Ureter (tissue), 1 donor: ENCODE measurements around the gene PHETA1. TPM values are rescaled to one million over a fixed set of nuclear protein-coding genes. Genes with fewer than 3 reads are reported as not detected.
"Not testable (repeated sequence)": the region's sequence is repeated elsewhere in the genome, so short reads cannot be mapped to it uniquely, and the experiment has no call there.

Experiments
- DNase-seq: peaks from one replicate; pipeline ENCODE4 v3.0.0-alpha.2; 2020; ENCODE audit warnings: low spot score
- total RNA-seq: library from RNA; stranded (reverse); gene quantifications from one replicate; pipeline ENCODE4 v1.2.4, GENCODE V29; 2023
- donor health status: DM: yes; HTN: yes; CAD: no.

Gene PHETA1
- total RNA-seq, 1 donor from 2014 or later = 7.5 TPM

DNA sequence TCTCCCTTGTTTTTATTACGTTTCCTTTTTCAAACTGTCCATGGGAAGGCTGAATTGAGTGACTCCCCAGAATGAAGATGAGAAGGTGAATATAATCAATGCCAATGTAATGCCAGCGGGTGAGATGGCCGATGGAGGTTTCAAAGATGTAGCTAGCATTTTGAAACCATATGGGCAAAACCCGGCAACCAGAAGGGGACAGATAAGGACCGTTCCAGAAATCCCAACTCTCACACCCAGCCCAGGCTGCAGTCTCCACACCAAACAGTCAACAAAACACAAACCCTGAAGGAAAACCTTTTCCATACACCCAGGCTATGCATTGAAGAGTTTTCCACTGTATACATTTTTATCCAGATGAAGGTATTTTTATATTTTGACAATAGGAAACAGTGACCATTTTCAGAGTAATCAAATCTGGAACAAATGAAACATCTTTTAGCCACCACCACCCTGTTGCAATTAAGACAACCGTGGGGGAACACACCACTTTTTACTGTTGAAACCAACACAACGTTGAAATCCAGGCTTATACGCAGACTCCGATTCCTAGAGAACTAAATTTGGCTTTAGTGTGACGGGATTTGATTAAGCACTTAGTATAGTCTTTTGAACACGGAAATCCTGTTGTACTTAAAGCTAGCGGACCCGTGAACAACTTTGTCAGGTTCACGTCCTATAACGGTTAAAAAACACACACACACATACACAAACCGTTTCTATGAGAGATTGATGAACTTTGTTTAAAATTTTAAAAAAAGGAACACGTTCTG, 19.0 kb downstream of the PHETA1 start:
- DNase-seq = no peak

DNA sequence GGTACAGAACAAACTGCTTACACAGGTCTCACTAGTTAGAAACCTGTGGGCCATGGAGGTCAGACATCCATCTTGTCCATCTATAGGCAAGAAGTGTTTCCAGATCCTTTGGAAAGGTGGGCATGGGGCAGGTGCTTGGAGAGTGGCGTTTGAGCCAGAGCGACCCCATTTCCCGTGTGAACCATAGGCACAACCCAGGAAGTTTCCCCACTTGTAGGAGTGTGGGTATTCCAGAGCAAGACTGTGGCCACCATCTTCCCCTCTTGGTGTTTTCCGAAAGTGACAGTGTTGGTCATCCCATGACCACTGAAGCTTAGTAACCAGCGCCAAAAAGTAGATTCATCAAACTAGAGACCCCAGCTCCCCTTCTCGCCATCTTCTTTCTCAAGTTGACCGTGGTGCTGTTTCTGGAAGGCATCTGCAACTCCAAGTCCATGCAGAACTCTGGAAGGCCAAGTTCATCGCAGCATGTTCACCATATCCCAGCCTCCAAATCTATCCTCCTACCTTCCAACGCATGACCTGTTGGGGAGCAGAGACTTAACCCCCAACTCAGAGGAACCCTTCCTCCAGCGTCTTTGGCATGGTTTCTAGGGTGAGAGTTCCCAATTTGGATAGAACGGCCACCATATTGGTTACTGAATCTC, 19.7 kb downstream of the PHETA1 start:
- no peak for DNase-seq

DNA sequence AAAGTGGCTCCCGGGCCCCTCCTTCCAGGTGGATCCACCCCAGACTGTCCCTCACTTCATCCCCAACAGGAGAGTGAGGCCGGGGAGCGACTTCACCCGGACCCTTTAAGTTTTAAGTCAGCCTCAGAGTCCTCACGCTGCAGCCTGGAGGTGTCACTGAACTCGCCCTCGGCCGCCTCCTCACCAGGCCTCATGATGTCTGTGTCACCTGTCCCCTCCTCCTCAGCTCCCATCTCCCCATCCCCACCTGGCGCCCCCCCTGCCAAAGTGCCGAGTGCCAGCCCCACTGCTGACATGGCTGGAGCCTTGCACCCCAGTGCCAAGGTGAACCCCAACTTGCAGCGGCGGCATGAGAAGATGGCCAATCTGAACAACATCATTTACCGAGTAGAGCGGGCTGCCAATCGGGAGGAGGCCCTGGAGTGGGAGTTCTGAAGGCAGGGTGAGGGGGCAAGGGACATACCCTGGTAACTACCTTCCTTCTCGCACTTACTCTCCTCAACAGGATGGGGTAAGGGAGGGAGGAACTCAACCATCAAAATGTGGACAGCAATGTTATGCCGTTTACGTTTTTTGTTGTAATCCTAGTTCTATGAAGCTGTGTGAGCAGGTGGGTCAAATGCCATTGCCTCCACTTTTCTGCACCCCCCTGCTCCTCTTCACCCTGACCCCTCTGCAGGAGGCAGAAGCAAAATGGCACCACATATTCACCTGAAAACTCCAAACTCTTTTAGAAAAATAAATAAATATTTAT, 20.8 kb downstream of the PHETA1 start:
- no peak for DNase-seq

DNA sequence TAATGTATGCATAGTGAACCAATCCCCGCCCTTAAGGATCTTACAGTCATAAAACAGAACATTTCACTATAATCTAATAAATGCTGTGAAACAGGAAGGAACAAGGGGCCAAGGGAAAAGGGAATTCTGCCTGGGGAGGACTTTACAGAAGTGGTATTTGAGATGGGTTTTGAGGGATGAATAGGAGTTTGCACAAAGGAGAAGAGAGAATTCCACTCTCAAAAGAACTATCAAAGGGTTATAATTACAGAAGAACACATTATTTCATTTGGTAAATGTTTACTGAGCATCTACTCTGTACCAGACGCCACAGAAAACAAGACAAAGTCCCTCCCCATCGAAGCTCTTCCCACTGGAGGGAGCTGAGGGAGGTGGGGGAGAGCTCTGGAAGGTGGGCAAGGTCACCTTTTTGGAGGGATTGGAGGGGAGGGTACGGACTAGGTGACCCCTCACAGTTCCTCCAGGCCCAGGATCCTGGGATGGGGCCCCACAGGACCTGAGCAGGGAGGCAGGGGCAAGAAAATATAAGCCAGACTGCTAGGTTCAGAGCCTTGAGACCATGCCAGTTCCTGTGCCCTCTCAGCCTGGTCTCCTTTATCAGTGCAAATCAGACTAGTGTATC, 24.5 kb downstream of the PHETA1 start:
- no peak for DNase-seq

DNA sequence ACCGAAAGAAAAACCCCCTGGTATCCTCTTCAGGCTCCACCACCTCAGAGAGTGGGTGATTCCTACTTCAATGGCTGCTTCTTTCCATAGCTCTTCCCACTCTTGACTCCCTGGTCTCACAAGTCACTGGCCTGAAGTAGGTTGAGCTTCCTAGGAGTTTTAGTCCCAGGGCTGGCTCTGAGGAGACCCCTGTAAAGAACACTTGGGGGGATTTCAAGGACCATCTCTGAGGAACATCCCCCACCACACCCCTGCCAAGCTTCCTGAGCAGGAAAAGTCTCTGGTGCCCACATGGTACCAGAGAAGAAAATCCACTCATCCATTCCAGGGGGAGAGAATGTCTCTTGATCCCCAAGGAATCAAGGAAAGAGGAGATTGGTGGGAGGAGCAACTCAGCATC, 25.7 kb downstream of the PHETA1 start:
- DNase-seq = no peak

DNA sequence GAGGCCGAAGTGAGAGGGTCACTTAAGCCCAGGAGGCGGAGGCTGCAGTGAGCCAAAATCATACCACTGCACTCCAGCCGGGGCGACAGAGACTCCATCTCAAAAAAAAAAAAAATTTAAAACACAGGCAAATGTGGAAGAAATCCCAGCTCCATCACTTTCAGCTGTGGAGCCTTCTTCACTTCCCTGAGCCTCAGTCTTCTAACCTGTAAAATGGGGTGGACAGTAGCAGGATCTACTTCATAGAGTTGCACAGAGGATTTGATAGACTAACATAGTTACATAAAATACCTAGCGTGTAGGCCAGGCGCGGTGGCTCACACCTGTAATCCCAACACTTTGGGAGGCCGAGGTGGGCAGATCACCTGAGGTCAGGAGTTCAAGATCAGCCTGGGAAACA, 26.5 kb downstream of the PHETA1 start:
- no peak for DNase-seq

DNA sequence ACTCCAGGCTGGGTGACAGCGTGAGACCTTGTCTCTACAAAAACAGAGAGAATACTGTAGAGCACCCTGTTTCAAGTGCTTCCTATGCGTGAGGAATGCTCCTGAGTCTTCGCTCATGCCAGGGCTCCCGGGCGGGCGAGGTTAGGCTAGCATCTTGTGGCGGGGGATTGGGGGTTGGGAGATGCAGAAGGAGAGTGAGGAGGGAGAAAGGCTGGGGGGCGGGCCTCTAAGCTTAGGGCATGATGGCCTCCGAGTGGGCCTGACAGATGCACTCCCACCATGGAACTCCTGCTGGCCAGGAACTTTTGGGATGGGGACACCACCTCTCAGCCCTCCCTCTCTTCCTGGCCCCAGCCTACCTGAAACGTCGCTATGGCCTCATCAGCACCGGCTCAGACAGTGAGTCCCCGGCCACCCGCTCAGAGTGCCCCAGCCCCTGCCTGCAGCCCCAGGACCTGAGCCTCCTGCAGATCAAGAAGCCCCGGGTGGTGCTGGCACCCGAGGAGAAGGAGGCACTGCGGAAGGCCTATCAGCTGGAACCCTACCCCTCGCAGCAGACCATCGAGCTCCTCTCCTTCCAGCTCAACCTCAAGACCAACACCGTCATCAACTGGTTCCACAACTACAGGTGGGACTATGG, 27.3 kb downstream of the PHETA1 start:
- DNase-seq = no peak

DNA sequence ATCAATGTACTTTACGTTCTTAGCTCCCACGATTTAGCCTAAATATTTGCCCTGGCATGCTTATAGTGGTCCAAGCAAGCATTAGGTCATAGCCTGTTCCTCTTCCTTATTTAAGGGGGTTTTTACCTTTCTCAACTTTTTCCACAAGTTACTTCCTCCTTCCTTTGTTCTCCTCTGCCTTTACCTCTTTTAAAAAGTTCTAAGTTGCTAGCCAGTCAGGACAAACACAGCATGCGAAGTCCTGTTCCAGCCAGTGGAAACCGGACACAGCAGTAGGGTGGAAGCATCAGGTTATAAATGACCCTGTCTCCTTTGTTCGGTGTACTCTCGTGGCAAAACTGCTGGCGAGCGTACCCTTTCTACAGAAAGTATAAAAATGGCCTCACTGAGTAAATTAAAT, 28.2 kb downstream of the PHETA1 start:
- not testable (repeated sequence) for DNase-seq

DNA sequence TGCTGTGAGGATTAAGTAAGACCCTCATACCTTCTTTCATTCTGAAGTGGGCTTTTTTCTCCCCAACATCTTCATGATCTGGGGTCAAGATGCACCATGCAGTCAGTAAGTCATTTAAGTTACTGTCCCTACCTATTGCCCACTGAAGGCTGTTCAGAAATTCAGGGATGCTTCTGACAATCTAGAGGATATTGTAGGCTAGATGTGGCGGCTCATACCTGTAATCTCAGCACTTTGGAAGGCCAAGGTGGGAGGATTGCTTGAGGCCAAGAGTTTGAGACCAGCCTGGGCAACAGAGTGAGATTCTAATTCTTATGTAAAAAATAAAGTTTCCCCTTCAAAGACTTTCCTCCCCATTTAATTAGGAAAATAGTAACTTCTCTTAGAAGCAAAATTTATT, 28.7 kb downstream of the PHETA1 start:
- no peak for DNase-seq

DNA sequence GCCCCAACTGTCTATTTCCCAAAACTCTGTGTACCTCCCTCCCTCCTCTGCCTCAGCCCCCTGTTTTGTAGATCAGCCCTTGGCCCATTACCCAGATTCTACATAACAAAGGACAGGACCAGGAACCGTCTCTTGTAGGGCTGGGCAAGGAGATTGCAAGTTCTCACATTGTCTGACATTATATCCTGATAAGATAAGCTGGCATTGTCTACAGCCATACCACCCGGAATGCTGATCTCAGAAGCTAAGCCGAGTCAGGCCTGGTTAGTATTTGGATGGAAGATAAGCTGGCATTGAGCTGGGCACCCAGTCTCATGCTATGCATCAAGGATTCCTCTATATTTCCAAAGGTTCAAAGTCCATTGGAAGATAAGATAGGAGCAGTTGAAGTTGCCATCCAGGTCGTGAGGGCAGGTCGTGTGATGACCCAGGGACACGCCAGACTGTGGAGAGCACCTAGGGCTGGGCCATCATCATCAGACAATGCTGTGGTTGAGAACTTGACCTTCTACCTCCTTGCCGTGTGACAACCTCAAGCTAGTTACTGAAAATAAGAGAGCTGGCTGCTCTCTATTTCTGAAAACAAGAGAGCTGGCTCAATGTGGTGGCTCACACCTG, 29.5 kb downstream of the PHETA1 start:
- no peak for DNase-seq

DNA sequence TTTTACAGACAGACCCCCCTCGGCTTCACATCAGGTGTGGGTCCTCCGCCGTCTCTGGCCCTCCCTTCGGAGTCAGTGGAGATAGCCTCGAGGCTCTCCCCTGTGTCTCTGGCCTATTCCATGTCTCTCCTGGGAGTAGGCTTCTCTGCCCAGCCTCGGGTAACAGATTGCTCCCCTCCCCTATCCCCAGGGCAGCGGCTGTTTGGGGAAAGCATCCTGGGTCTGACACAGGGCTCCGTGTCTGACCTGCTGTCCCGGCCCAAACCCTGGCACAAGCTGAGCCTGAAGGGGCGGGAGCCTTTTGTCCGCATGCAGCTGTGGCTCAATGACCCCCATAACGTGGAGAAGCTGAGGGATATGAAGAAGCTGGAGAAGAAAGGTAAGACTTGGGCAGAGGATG, 30.8 kb downstream of the PHETA1 start:
- DNase-seq = no peak

DNA sequence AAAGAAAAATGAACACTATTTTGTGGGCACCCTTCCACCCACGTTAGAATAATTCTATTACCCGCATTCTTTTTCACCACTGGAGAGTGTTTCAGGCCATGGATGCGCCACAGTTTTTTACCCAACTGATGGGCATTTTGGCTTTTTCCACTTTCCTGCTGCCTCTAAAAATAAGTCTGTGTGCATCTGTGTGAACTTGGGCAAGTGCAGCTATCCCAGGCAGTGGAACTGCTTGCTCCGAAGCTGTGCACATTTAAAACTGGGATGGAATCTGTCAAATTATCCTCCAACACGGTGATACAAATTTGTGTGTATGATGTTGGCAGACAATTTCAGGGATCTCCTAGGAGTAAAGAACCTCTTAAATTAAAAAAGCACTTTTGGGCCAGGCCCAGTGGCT, 31.5 kb downstream of the PHETA1 start:
- no peak for DNase-seq

DNA sequence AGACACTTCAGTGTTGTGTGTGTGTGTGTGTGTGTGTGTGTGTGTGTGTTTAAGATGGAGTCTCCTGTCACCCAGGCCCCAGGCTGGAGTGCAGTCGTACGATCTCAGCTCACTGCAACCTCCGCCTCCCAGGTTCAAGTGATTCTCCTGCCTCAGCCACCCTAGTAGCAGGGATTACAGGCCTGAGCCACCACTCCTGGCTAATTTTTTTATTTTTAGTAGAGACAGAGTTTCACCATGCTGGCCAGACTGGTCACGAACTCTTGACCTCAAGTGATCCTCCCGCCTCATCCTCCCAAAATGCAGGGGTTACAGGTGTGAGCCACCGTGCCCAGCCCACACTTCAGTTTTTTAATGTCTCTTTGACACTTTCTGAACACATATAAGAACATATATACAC, 32.5 kb downstream of the PHETA1 start:
- not testable (repeated sequence) for DNase-seq

DNA sequence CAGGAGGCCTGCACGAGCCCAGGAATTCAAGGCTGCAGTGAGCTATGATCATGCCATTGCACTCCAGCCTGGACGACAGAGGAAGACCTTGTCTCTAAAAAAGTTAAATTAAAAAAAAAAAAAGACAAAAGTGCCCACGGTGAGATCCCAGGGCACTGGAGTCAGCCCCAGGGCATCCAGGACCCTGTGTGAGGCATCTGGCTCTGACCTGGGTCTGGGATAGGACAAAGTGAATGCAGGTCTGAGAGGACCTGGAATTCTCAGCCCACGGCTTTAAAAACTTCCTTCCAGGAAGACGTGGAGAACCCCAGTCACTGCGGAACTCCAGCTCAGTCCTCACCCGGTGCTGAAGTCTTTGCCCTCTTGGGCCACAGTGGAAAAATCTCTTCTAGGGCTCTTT, 33.1 kb downstream of the PHETA1 start:
- no peak for DNase-seq

DNA sequence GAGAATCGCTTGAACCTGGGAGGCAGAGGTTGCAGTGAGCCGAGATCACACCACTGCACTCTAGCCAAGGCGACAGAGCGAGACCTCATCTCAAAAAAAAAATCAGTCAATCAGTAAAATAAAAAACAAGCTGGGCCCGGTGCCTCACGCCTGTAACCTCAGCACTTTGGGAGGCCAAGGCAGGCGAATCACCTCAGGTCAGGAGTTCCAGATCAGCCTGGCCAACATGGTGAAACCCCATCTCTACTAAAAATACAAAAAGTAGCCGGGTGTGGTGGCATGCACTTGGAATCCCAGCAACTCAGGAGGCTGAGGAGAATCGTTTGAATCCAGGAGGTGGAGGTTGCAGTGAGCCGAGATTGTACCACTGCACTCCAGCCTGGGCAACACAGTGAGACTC, 33.6 kb downstream of the PHETA1 start:
- not testable (repeated sequence) for DNase-seq

DNA sequence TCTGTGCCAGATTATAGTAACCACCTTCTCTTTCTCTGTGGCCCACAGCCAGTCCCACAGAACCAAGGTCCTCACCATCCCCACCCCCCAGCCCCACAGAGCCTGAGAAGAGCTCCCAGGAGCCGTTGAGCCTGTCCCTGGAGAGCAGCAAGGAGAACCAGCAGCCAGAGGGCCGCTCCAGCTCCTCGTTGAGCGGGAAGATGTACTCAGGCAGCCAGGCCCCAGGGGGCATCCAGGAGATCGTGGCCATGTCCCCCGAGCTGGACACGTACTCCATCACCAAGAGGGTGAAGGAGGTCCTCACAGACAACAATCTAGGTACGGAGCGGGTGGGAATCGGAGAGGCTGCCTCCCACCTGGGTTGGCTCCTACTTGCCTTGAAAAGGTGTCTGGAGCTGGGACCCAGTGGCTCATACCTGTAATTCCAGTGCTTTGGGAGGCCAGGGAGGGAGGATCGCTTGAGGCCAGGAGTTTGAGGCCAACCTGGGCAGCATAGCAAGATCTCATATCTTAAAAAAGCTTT, 34.4 kb downstream of the PHETA1 start:
- DNase-seq = no peak

DNA sequence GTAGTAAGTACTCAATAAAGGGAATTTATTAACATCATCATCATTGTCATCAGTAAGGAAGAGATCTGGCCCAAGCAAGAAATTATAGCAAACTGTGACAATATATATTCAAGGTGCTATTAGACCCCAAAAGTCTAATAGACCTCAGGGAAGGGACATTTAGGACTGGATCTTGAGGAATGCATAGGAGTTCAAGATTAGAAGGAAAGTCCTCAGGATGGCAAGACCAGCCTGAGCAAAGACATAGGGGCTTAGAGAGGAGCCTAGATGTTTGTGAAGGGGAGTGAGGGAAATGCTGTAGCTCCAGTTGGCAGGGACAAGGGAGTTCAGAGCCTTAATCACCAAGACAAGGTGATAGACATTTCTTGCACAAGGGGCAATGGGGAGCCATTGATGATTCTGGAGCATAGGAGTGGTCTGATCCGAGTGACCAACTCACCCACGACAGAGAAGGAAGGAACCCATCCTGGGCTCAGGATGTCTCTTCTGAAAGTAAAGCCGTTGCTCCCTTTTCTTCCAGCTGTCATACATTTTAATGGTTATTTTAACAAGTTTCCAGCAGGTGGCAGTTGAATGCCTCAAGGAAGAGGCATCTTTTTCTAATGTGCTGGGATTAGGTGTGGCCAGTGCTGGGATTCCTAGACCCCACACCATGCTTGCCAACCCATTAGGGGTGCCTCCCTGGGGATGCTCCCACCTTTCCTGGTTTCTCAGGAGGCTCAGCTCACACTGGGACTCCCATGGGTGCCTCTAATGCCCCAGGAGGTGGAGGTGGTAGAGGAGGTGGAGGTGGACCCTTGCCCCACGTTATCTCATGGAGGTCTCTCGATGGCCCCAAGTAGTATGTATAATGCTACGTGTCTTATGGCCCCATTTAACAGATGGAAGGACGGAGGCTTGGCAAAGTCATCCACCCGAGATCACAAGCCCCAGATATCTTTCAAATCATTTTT, 37.8 kb downstream of the PHETA1 start:
- DNase-seq = no peak

DNA sequence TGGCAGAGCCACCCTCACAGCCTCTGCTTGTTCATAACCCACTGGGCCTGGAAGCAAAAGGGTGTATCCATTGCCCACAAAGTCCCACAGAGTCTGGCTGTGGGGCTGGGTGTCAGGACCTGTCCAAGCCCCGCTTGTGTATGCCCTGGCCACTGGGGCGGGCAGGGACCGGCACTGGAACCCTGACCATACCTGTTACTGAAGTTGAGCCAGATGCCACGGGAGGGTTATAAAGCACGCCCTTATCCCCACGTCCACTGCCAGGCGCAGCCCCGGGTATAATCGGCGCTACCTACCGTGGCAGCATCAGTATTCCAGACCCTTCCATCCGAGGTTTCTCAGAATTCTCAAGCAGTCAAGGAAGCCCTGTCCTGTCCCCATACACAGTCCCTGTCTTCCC, 40.8 kb downstream of the PHETA1 start:
- no peak for DNase-seq

DNA sequence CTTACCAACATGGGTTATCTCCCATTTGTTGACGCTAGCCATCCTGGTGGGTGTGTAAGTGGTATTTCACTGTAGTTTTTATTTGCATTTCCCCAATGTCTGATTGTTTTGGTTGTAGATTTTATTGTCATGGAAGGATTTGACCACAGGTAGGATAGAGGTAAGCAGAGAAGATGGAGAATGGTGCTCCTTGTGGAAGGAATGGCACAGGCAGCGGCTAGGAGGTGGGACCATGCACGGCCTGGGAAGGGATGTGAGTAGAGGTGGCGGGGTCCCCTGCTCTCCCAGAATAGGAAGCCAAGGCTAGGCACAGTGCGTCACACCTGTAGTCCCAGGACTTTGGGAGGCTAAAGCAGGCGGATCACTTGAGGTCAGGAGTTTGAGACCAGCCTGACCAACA, 41.4 kb downstream of the PHETA1 start:
- no peak for DNase-seq
